ENCODE measurements around the gene CCDC12.

Gene CCDC12

GRCh38 chr3:46974421-46975171 lies 1.9 kb downstream of the CCDC12 start:
- H3K79me2 ChIP-seq (ENCODE audit: insufficient read depth, low read depth), result peaks cover 66% of the 10 kb centered on the region
- H4K20me1 ChIP-seq (ENCODE audit: insufficient read depth), result no peaks in the 10 kb centered on the region; the same call in 1 of the 2 replicates
- no peaks in the 10 kb centered on the region for H3K27me3 ChIP-seq (ENCODE audit: insufficient read depth, low read depth)
- no peaks in the 10 kb centered on the region for H3K36me3 ChIP-seq (ENCODE audit: insufficient read depth)
- no peak overlapping the region for H2AFZ ChIP-seq (ENCODE audit: low read depth)
- no peak overlapping the region for H3K9ac ChIP-seq
- H3K4me3 ChIP-seq (IDR thresholded peaks at IDR 0.05; ENCODE audit: insufficient read depth, low read depth, low read length), result no peak overlapping the region
- no peak overlapping the region for H3K27ac ChIP-seq
- peaks cover 5% of the 10 kb centered on the region for H3K4me1 ChIP-seq (ENCODE audit: low read depth, poor library complexity, severe bottlenecking)
- H3K4me2 ChIP-seq, result peak overlapping the region; percentile 17; the same call in 1 of the 2 replicates
- TF ChIP-seq CTCF (conservative IDR thresholded peaks at IDR 0.05; ENCODE audit: low read depth, low read length), result no peak

DNA sequence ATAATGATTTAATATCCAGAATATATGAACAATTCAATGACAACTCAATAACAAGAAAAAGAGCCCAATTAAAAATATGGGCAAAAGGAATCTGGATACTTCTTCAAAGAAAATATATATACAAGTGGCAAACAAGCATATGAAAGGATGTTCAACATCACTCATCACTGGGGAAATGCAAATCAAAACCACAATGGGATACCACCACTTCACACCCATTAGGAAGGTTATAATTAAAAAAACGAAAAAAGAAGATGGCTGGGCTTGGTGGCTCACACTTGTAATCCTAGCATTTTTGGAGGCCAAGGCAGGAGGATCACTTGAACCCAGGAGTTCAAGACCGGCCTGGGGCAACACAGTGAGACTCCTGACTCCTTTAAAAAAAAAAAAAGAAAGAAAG lies 4.1 kb downstream of the CCDC12 start:
- H3K9ac ChIP-seq, result no peak overlapping the region
- H3K4me1 ChIP-seq (ENCODE audit: low read depth, poor library complexity, severe bottlenecking), result peaks cover 5% of the 10 kb centered on the region
- no peak overlapping the region for H3K4me3 ChIP-seq (IDR thresholded peaks at IDR 0.05; ENCODE audit: insufficient read depth, low read depth, low read length)
- H3K36me3 ChIP-seq (ENCODE audit: insufficient read depth), result no peaks in the 10 kb centered on the region
- no peak for TF ChIP-seq CTCF (conservative IDR thresholded peaks at IDR 0.05; ENCODE audit: low read depth, low read length)
- H3K27me3 ChIP-seq (ENCODE audit: insufficient read depth, low read depth), result no peaks in the 10 kb centered on the region
- peaks cover 6% of the 10 kb centered on the region; the same call in 1 of the 2 replicates for H4K20me1 ChIP-seq (ENCODE audit: insufficient read depth)
- peaks cover 88% of the 10 kb centered on the region for H3K79me2 ChIP-seq (ENCODE audit: insufficient read depth, low read depth)
- H3K4me2 ChIP-seq, result no peak overlapping the region
- no peak overlapping the region for H3K27ac ChIP-seq
- no peak overlapping the region for H2AFZ ChIP-seq (ENCODE audit: low read depth)

DNA sequence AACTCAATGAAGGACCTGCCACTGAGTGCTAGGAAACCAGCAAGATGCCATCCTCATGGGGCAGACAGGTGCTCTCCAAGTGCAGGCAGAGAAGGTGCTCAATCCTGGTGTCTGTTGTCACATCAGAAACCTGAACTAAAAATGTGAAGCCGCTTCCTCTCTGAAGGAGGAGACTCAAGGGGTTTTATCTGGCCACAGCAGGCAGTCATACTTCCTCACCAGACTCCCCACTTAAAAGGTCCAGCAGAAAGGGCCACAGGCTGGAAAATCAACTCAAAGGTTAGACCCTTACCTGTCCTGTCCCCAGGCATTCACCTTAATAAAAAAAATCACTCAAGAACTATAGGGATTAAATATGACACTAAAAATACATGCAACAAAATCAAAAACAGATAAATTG lies 4.8 kb downstream of the CCDC12 start:
- Histone ChIP-seq H4K20me1 (ENCODE audit: insufficient read depth) (peaks cover 6% of the 10 kb centered on the region; the same call in 1 of the 2 replicates), H3K9ac (no peak overlapping the region), H3K4me3 (IDR thresholded peaks at IDR 0.05; ENCODE audit: insufficient read depth, low read depth, low read length) (no peak overlapping the region), H3K36me3 (ENCODE audit: insufficient read depth) (no peaks in the 10 kb centered on the region), H3K79me2 (ENCODE audit: insufficient read depth, low read depth) (peaks cover 94% of the 10 kb centered on the region), H2AFZ (ENCODE audit: low read depth) (no peak overlapping the region), H3K4me2 (no peak overlapping the region), H3K27me3 (ENCODE audit: insufficient read depth, low read depth) (no peaks in the 10 kb centered on the region), H3K27ac (no peak overlapping the region), H3K4me1 (ENCODE audit: low read depth, poor library complexity, severe bottlenecking) (peaks cover 5% of the 10 kb centered on the region)
- TF ChIP-seq CTCF (conservative IDR thresholded peaks at IDR 0.05; ENCODE audit: low read depth, low read length), result no peak

GRCh38 chr3:46971151-46971550 lies 5.4 kb downstream of the CCDC12 start:
- Histone ChIP-seq H4K20me1 (ENCODE audit: insufficient read depth) (peaks cover 6% of the 10 kb centered on the region; the same call in 1 of the 2 replicates), H3K27ac (no peak overlapping the region), H3K79me2 (ENCODE audit: insufficient read depth, low read depth) (peaks cover 100% of the 10 kb centered on the region), H3K36me3 (ENCODE audit: insufficient read depth) (no peaks in the 10 kb centered on the region), H3K4me3 (IDR thresholded peaks at IDR 0.05; ENCODE audit: insufficient read depth, low read depth, low read length) (no peak overlapping the region), H3K4me1 (ENCODE audit: low read depth, poor library complexity, severe bottlenecking) (peaks cover 5% of the 10 kb centered on the region), H3K27me3 (ENCODE audit: insufficient read depth, low read depth) (no peaks in the 10 kb centered on the region), H2AFZ (ENCODE audit: low read depth) (no peak overlapping the region), H3K9ac (no peak overlapping the region), H3K4me2 (no peak overlapping the region)
- no peak for TF ChIP-seq CTCF (conservative IDR thresholded peaks at IDR 0.05; ENCODE audit: low read depth, low read length)
